CD4-positive, alpha-beta T cell treated with Interleukin-1 beta for 1 hour (primary cell): ENCODE results near the gene NEDD4L.
"Not testable (repeated sequence)": the region's sequence is repeated elsewhere in the genome, so short reads cannot be mapped to it uniquely, and the experiment has no call there.

Source experiments
- DNase-seq, 2 donors: peaks; one replicate each; pipeline ENCODE4 v3.0.0-alpha.2; 2020 to 2022

The NEDD4L gene

DNA sequence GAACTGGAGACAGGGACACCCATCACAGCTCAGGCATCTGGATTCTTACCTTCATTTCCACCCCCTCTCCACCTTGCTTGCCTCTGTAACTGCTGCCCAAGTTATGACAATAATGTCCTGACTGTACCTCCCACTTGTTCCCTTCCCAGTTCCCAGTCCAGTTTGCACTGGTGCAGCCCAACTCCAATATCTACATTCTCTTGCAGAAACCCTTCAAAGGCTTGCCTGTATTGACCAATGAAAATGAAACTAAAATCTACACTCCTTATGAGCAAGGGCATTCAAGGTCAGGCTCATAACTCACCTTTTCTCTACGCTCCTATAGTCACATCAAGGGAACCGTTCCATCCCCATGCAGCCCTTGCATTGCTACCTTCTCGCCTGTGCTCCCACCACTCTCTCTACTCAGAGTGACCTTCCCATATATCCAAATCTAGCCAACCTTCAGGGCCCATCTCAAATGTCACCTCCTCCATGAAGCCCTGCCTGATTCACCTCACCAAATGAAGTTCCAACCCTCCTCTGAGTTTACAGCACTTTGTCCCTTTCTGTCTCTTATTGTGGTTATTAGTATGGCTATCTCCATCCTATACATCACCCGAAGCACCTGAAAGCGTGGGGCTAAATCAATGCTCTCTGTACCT, 365.9 kb downstream of the NEDD4L start:
- DNase-seq, result no peak

GRCh38 chr18:58411323-58411722, 367.3 kb downstream of the NEDD4L start:
- DNase-seq, result no peak

DNA sequence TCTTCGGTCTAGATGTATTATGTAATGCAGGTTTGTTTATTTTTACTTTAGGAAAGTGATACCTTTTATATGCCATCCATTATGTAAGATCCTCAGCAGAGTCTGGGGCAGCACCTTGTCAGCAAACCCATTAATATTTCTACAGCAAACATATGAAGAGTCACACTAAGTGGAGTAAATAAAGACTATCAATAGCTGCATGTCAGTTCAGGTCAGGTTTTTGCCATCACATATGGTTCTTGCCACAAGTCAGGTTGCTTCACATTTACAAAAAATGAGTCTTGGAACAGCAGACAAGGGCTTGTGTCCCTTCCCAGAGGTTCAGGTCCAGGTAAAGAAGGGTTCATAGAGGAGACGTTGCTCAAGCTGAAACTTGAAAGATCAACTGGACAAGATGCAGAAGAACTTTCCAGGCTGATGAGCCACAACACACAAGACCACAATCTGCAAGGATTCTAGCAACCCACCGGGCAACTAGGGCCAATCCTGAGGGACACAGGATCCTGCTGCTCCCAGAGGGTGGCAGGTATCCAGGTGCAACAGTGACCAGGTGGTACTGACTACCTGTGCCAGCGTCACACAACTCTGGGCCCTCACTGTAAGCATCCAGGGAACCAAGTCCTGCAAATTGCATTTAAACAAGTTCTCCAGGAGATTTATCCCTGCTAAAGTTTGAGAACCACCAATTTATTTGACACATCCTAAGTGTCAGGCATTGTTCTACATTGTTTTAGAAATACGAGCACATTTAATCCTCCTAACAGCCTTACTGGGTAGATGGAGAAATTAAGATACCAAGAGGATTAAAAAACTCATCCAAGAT, 369.0 kb downstream of the NEDD4L start:
- DNase-seq, result no peak

DNA sequence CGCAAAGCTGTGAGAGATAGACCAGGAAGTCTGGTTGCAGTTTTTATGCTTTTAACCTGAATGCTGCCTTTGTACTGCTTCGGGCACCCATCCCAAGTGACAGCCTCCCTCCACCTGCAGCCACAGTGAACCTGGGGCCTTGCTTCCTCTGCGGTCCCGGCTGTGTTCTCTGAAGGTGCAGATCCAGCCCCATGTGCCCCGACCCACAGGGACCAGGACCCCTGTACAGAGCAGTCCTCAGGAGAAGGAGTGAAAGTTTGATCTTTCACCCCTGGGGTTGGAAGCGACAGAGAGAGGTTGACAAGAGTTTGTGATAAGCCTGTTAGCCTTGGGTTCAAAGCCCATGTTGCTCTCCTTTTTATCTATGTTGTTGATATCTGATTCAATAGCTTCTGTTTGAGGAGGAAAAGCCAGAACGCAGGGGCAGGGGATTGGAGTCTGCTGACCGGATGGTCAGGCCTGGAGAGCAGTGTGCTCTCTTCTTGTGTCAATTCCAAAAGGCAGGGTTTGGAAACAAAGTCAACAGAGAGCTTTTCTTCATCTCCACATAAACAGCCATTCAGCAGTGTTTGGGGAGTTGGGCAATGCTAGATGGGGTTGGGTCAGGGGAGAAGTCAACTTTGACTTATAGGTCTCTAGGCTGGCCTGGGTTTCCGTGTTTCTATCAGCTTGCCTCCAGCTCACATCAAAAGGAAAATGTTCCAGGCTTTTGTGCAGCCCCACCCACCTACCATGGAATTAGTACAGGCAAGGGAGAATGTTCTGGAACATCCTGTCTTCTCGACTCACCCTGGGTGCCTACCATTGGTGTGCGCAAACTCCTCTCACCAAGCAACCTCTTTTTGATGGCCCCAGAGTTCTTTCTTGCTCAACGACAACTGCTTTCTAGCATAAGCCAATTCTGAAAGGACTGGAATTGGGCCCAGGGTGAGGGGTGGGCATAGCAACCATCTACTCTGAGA, 369.9 kb downstream of the NEDD4L start:
- DNase-seq, result no peak

- no peak for DNase-seq
Observed at GRCh38 chr18:58416014-58416703, 372.1 kb downstream of the NEDD4L start.

GRCh38 chr18:58416704-58417683, 373.0 kb downstream of the NEDD4L start:
- DNase-seq, result no peak

DNA sequence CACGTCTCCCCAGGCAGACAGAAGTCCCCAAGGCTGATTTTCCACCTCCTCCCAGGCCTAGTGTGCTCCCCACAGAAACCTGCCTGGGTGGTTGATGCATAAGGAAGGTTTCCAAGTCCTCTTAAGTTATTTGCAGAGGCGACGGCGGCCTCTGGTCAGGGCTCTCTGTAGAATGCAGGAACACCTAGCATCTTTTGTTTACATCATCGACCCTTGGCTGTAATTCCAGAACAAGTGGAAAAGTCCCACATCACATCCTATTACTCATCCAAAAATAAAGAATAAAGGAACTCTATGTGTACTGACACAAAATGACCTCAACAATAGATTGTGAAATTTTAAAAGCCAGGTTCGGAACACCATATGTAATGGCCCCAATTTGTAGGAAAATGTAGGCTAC, 373.7 kb downstream of the NEDD4L start:
- DNase-seq, result no peak

- DNase-seq, result no peak
Observed at GRCh38 chr18:58418361-58418760, 374.3 kb downstream of the NEDD4L start.

GRCh38 chr18:58419587-58420199, 375.7 kb downstream of the NEDD4L start:
- no peak for DNase-seq

DNA sequence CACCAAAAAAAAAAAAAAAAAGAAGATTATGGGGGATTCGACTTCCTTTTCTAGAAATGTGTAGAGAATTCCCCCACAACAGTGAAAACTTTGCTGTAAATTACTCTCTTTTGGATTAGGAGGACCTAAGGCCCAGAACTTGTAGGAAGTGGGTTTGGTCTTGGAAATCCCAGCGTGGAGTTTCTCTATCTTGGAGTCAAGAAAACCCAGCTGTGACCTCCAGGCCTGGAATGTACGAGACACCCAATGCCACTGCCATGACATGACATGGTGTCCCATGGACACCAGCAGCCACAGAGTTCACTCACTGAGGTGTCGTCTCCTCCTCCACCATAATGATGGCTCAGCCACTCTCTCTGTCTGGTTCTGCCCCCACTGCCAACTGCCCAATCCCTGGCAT, 382.6 kb downstream of the NEDD4L start:
- DNase-seq, result no peak

GRCh38 chr18:58427321-58427720, 383.3 kb downstream of the NEDD4L start:
- DNase-seq, result no peak

DNA sequence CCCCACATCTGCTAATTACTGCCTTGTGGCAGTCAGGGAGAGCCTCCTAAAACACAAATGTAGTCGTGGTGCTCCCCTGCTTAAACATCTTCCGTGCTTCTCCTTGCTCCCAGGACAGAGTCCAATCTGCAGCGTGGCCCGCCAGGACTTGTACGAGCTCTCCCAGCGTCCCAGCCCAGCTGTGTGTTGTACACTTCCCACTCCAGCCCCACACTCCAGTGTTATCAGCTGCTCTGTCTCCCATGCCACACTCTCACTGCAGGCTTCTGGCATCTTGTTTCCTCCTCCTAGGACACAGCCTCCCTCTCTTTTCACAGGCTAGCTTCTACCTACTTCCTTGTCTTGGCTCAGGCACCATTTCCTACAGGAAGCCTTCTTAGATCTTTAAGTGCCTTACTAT, 385.4 kb downstream of the NEDD4L start:
- no peak for DNase-seq

GRCh38 chr18:58431215-58431614, 387.2 kb downstream of the NEDD4L start:
- DNase-seq, result no peak

- DNase-seq, result no peak
Observed at GRCh38 chr18:58432050-58432727, 388.2 kb downstream of the NEDD4L start.

- not testable (repeated sequence) for DNase-seq
Observed at GRCh38 chr18:58435221-58436005, 391.4 kb downstream of the NEDD4L start.

GRCh38 chr18:58438161-58438957, 394.3 kb downstream of the NEDD4L start:
- DNase-seq, result peak in 1 of 2 donors; percentile 28

DNA sequence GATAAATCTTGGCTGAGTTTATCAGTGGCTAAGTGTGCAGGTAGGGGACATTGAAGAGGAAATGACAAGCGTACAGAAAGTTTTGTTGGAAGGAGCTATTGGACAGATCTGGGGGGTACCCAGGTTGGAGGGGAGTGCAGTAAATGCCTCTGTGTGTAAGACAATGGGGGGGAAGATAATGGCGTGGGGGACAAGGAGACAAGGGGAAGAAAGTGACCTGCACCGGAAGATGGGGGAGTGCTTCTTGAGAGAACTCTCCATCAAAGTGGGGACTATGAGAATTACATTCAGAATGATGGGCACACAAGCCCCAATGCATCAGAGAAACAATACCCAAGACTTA, 394.9 kb downstream of the NEDD4L start:
- DNase-seq, result no peak

- no peak for DNase-seq
Observed at GRCh38 chr18:58443671-58444070, 399.6 kb downstream of the NEDD4L start.
